Measurements from ENCODE around the gene C19orf25.

- no peak for TF ChIP-seq EP300 (IDR thresholded peaks at IDR 0.05)
- TF ChIP-seq POLR2AphosphoS5 (IDR thresholded peaks at IDR 0.05), result no peak
- no peak for TF ChIP-seq POLR2A (IDR thresholded peaks at IDR 0.05; ENCODE audit: low read depth)
Observed at GRCh38 chr19:1430246-1430645, 48.8 kb downstream of the C19orf25 start.

Data from esophagus muscularis mucosa (tissue), 3 donors.